Sigmoid colon (tissue), 4 donors: ENCODE measurements around the gene ADH4.

Source experiments
- EP300 ChIP-seq, 4 donors: sonication (generic); formaldehyde crosslinking; IDR thresholded peaks; one replicate each; pipeline ENCODE4 v1.6.1; 2017; ENCODE audit warnings: antibody characterized with exemption in 4 of 4
- POLR2A ChIP-seq, 2 donors: fragments of 450-650 bp; IDR thresholded peaks; one replicate each; pipeline ENCODE4 v1.6.1; 2016; ENCODE audit warnings: antibody characterized with exemption in 2 of 2, mild to moderate bottlenecking in 2 of 2, moderate library complexity in 2 of 2
- POLR2AphosphoS5 ChIP-seq, 4 donors: sonication (generic); formaldehyde crosslinking; IDR thresholded peaks; one replicate each; pipeline ENCODE4 v1.6.1; 2017; ENCODE audit warnings: antibody characterized with exemption in 4 of 4
- TF ChIP-seq, protein P1 (sequence below), 4 experiments: fragments of 450-650 bp in 3 of 4; fragments of 200-600 bp in 1 of 4; IDR thresholded peaks; one replicate each; pipeline ENCODE4 v1.5.1; 2016 to 2019; ENCODE audit warnings: antibody characterized with exemption in 4 of 4, mild to moderate bottlenecking in 3 of 4, moderate library complexity in 2 of 4

DNA sequence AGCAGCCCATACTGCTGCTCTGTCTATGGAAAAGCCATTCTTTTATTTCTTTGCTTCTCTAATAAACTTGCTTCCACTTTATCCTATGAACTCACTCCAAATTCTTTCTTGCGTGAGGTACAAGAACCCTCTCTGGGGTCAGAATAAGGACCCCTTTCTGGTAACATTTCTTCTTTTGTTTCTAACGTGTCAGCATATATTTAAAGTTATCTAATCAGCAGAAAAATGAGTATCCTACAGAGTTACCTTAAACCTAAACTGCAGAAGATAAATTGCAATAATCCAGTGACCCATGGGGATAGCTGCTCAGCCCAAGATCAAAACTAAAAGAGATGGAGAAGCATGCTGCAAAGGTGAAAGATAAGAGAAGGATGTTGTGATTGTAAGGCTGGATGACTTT is 59.5 kb downstream of the ADH4 start:
- TF ChIP-seq, protein P1, sequence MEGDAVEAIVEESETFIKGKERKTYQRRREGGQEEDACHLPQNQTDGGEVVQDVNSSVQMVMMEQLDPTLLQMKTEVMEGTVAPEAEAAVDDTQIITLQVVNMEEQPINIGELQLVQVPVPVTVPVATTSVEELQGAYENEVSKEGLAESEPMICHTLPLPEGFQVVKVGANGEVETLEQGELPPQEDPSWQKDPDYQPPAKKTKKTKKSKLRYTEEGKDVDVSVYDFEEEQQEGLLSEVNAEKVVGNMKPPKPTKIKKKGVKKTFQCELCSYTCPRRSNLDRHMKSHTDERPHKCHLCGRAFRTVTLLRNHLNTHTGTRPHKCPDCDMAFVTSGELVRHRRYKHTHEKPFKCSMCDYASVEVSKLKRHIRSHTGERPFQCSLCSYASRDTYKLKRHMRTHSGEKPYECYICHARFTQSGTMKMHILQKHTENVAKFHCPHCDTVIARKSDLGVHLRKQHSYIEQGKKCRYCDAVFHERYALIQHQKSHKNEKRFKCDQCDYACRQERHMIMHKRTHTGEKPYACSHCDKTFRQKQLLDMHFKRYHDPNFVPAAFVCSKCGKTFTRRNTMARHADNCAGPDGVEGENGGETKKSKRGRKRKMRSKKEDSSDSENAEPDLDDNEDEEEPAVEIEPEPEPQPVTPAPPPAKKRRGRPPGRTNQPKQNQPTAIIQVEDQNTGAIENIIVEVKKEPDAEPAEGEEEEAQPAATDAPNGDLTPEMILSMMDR (IDR thresholded peaks at IDR 0.05) = no peak
- TF ChIP-seq EP300 (IDR thresholded peaks at IDR 0.05) = no peak
- no peak for TF ChIP-seq POLR2A (IDR thresholded peaks at IDR 0.05)
- no peak for TF ChIP-seq POLR2AphosphoS5 (IDR thresholded peaks at IDR 0.05)
